Measurements from ENCODE around the gene CTSC. TPM values are rescaled to one million over a fixed set of nuclear protein-coding genes. Genes with fewer than 3 reads are reported as not detected.

CTSC gene
- total RNA-seq, 1 experiment from 2014 or later, result 269 TPM

Other genes with a start within 250 kb of the CTSC start
- 13.3 to 18.4 TPM (median 17.5 TPM) in 3 replicates for gene RAB38, start 162.3 kb downstream of the CTSC start, total RNA-seq (2021)